HL-60/S4 (cell line): ENCODE data around the gene SERAC1.

ENCODE experiments used
- in situ Hi-C: fragments of 300-500 bp; cut with MboI; formaldehyde crosslinking; loops from 2 replicates; pipeline ENCODE4 v1.14.3; 2022; ENCODE audit warnings: low sequenced_read_pairs

SERAC1 gene

DNA sequence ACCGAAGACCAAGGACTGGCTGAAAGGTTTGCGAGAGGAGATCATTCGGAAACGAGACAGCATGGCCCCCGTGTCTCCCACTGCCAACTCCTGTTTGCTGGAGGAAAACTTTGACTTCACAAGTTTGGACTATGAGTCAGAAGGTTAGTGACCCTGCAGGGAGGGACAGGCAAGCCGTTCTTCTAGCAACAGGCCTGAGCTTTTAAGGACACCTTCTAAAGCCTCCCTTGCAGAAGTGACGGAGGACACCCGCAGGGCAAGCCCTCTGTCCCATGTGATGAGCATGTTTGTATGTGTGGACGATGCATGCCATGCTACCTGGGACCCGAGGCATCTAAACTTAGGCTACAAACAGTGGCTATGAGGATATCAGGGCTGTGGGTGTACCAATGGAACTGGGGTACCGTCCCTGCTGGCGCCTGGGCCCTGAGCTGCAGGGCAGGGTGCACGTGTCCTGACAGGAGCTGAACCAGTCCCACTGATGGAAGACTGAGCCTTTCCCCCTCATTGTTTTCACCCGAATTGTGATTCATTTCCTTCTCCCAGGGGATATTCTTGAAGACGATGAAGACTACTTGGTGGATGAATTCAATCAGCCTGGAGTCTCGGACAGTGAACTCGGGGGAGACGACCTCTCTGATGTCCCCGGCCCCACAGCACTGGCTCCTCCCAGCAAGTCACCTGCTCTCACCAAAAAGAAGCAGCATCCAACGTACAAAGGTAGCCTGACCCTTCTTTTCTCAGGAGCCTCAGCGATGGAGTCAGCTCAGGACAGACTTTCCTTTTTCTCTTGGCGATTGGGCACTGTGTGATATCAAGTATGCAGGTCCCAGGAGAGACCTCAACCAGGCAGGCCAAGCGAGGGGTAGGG lies 84.4 kb downstream of the SERAC1 start:
- in situ Hi-C loops = no loop called here

GRCh38 chr6:158081657-158081935 lies 86.5 kb downstream of the SERAC1 start:
- in situ Hi-C loops = no loop called here

DNA sequence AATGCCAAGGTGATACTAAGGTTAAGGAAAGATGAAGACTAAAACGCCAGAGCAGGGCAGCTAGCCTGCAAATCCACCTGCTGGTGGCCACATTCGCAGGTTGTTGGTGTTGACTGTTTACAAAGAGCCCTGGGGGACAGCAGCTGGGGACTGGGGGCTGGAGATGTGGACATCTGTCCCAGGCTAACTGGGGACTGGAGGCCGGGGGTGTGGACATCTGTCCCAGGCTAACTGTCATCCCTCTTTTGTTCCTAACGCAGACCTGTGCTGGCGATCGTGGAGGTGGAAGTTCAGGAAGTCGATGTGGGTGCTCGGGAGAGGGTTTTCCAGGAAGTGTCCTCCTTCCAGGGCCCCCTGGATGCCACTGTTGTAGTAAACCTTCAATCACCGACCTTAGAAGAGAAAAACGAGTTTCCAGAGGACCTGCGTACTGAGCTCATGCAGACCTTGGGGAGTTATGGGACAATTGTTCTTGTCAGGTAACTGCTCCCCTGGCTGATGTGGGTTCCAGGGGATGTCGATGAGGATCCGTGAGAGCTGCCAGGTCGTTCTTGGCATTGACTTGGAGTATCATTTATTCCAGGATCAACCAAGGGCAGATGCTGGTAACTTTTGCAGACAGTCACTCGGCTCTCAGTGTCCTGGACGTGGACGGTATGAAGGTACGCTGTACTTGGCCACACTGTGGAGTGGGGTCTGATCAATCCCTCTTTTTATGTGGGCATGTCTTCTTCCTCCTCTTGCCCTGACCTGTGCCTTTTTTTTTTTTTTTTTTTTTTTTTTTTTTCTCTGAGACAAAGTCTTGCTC lies 87.0 kb downstream of the SERAC1 start:
- in situ Hi-C loops = no loop called here

DNA sequence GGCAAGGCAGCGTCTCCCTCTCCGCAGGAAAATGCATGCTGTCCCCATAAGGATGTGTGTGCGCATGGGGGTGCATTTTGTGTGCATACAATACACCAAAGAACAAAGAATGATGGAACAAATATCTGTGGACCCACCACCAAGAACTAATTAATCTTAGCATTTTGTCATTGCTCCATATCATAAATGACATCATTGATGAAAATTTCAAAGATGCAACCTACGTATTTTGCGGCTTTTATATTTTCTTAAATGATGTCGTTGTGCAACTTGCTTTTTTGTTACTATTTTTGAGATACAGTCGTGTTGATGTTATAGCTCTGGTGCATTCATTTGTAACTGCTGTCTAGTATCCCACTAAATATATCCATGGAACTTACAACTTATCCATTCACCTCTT lies 89.7 kb downstream of the SERAC1 start:
- in situ Hi-C loops = no loop called here

GRCh38 chr6:158077676-158078075 lies 90.4 kb downstream of the SERAC1 start:
- in situ Hi-C loops = no loop called here

- in situ Hi-C loops = no loop called here
These were observed 91.5 kb downstream of the SERAC1 start for GRCh38 chr6:158076548-158076947.

- in situ Hi-C loops = no loop called here
These were observed 94.3 kb downstream of the SERAC1 start for GRCh38 chr6:158073776-158074175.

GRCh38 chr6:158072083-158072721 lies 95.9 kb downstream of the SERAC1 start:
- in situ Hi-C loops = no loop called here

DNA sequence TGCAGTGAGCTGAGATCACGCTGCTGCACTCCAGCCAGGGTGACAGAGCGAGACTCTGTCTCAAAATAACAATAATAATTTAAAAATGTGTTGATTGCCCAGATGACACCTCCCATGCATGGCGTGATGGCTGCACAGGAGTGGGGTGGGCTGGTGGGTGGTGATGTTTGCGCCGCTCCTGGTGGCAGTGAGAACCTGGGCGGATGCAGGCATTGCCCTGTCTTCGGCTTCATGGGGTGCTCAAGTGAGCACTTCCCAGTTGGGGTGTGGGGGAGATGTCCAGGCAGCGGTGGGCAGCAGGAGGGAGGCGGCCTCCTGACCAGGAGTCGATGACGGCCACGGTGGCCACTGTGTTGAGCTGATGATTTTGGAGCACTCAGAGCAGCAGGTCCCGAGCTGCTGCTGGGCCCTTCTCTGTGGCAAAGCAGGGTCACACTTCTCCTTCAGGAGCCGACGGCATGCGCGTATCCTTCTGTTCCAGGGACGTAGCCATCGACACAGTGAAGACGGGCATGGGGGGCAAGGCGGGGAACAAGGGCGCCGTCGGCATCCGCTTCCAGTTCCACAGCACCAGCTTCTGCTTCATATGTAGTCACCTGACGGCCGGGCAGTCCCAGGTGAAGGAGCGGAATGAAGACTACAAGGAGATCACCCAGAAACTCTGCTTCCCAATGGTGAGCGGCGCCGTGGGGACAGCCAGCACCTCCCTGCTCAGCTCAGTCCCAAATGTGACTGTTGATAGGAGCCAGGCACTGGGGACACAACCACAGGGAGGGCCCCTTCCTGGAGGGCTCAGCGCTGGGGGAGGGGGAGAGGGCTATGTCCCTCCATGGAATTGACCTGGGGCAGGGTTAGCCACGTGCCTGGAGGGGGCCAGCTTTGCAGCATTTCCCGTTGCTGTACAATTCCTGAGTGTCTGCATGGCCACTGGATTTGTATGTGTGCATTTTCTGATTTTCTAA lies 96.7 kb downstream of the SERAC1 start:
- in situ Hi-C loops = no loop called here

GRCh38 chr6:158070513-158070912 lies 97.5 kb downstream of the SERAC1 start:
- in situ Hi-C loops = no loop called here

- in situ Hi-C loops = no loop called here
These were observed 98.3 kb downstream of the SERAC1 start for GRCh38 chr6:158069800-158070195.

DNA sequence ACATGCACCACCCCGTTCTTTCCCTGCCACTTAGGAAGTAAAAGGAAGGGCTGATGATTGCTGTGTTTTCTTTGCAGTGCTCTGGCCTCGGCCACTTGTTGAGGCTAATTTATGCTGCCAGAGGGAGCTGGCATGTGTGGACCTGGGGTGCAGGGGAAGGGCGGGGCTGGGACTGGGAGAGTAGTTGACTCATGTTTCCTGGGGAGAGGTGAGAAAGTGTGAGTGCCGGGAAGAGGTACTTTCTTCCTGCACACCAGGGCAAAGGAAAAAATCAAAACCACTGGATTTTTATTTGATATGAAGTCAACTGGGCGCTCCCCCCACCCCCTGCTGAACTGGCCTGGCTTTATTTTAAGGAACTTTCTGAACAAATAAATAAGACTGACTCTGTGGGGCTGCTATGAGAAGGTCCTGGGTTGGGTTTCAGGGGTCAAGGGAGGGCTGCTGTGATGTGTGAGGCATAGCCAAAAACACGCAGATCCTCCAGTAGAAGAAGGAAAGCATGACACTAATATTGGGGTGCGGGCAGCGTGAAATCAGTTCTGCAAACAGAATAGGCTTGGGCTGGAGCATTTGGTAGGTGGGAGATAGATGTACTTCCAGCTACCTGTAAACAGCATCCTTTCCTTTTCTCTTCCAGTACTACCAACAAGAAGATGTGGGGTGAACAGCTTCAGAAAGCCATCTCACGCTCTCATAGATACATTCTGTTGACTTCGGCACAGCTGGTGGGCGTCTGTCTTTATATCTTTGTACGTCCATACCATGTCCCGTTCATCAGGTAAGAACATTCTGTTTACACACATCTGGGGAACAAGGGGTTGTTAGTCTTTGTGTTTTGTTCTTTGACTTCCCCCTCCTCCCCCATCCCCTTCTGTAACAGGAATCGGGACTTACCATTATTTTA lies 98.9 kb downstream of the SERAC1 start:
- in situ Hi-C loops = no loop called here

DNA sequence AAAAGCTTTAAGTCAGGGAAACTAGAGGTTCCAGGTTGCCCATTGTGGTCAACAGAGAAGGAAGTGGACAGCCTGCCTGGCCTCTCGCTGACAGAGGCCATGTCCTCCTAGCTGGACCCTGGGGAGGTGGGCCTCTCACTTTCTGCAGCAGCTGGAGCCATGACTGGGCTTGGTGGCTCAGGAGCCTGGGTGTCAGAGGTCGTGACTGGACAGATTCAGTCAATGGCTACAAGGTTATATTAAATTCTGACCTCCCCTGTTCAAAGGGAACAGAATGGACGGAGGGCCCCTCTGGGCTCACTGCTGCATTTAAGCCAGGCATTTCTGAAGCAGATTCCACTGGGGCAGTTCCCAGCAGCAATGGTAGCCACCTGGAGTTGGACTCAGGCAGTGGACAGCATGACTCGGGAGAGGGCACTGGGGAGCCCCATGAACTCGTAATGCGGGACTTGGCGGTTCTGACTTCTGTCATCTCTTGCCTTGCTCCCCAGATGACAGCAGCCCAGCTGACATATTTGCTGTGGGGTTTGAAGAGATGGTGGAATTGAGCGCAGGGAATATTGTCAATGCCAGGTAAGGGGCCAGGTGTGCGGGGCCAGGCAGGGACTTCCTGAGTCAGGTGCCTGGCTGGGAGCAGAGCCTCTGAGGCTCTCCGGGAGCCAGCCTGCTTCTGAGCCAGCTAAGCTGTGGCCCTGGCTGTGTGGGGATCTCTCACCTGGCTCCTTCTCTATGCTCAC lies 99.7 kb downstream of the SERAC1 start:
- in situ Hi-C loops = no loop called here

DNA sequence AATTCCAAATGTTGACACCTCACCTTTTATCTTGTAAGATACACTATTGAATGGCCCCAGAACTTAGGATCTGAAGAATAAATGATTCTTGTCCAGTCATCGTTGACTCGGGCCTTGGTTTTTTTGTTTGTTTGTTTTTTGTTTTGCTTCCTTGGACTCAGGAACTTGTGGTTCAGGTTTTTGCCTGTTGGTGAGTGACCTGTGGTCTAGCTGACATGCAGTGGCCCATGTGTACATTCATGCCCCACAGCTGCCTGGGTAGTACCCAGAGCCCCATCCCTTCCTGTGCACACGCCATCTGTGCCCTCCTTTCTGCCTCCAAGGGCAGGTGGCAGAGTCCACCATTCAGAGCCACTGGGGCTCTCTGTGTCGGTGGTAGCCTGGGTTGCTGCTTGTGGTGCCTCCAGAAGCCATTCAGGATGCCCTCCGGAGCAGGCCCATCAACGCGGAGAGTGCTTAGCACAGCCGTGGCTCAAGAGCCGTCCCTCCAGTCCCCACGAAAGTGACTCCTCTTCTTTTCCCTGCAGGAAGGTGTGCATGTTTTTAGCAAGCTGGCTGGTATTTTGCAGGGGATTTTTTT lies 100.5 kb downstream of the SERAC1 start:
- in situ Hi-C loops = no loop called here

DNA sequence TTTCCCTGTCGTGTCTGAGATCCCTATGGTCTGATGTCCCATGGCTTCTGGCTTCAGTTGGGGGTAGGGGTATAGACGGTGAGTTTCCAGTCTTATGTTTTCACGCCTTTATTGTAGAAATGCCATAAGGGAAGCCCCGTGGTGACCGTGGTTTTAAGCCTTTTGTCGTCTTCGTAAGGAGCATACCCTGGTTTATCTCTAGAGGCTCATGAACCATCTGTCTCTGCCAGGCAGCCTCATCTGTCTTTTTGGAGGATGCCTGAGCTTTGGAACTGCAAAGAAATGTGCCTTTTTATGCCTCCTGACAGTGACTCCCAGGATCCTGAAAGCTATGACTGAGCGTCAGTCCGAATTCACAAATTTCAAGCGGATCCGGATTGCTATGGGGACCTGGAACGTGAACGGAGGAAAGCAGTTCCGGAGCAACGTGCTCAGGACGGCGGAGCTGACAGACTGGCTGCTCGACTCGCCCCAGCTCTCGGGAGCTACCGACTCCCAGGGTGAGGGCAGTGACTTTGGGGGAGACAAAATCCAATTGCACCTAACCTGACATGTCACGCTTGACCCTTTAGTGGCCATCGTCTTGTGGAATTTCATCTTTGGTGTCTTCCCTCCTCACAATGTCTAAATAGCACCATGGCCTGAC lies 101.8 kb downstream of the SERAC1 start:
- in situ Hi-C loops = no loop called here

DNA sequence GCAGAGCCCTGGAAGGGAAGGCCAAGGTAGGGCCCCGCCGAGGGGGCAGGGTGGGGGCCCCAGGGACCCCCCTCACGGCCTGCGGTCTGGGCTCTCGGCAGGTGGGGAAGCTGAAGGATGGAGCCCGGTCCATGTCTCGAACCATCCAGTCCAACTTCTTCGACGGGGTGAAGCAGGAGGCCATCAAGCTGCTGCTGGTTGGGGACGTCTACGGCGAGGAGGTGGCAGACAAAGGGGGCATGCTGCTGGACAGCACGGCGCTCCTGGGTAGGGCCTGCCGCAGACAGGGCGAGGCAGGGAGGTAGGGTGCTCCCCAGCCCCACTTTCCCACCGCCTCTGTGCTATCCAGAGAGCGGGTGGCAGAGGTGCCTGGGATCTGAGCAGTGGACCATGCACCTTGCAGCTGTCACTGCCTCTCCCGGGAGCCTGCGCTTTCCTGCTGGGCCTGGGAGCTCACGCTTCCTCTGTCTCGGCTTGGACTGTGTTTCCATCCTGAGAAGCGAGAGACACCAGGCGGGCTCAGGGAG lies 103.3 kb downstream of the SERAC1 start:
- in situ Hi-C loops = no loop called here

- in situ Hi-C loops = no loop called here
These were observed 104.3 kb downstream of the SERAC1 start for GRCh38 chr6:158063736-158064135.
